Activated T-cell treated with anti-CD3 and anti-CD28 coated beads, Interleukin-2, amount 50 U/mL, for 48 hours (primary cell): ENCODE data around the gene EBP.

ENCODE experiments used
- DNase-seq, 2 experiments: peaks; one replicate each; pipeline ENCODE4 v3.0.0-alpha.2; 2020

EBP gene

GRCh38 chrX:48521353-48522243, at the start of gene EBP:
Gene EBP, plus strand, starts transcription at chrX:48521808. Its CDS starts 1,964 bp downstream, at chrX:48523772.
- peak; percentile 95 to 97 for DNase-seq

- DNase-seq = no peak
Measured at GRCh38 chrX:48472225-48472624, 49.4 kb upstream of the EBP start.

- DNase-seq = no peak
Measured at GRCh38 chrX:48472851-48473703, 48.5 kb upstream of the EBP start.

- no peak for DNase-seq
Measured at GRCh38 chrX:48473704-48473990, 48.0 kb upstream of the EBP start.

GRCh38 chrX:48474127-48474526, 47.5 kb upstream of the EBP start:
- no peak for DNase-seq

- no peak for DNase-seq
Measured at GRCh38 chrX:48474581-48474980, 47.0 kb upstream of the EBP start.

GRCh38 chrX:48475296-48475695, 46.3 kb upstream of the EBP start:
- DNase-seq = no peak

GRCh38 chrX:48475774-48476577, 45.6 kb upstream of the EBP start, which contains the start of gene FTSJ1:
Gene FTSJ1, plus strand, starts transcription at chrX:48476199. Its CDS starts 1,849 bp downstream, at chrX:48478048.
- peak; percentile 88 for DNase-seq

GRCh38 chrX:48476919-48477318, 44.7 kb upstream of the EBP start:
- DNase-seq = no peak

- DNase-seq = no peak
Measured at GRCh38 chrX:48477960-48478755, 43.5 kb upstream of the EBP start.

GRCh38 chrX:48478806-48479205, 42.8 kb upstream of the EBP start:
- DNase-seq = no peak

GRCh38 chrX:48480142-48480541, 41.5 kb upstream of the EBP start:
- no peak for DNase-seq

- DNase-seq = no peak
Measured at GRCh38 chrX:48480583-48480982, 41.0 kb upstream of the EBP start.

GRCh38 chrX:48482526-48482925, 39.1 kb upstream of the EBP start:
- DNase-seq = no peak

- no peak for DNase-seq
Measured at GRCh38 chrX:48487362-48487798, 34.2 kb upstream of the EBP start.

- no peak for DNase-seq
Measured at GRCh38 chrX:48488034-48488433, 33.6 kb upstream of the EBP start.

- no peak for DNase-seq
Measured at GRCh38 chrX:48489296-48489695, 32.3 kb upstream of the EBP start.

GRCh38 chrX:48489892-48490291, 31.7 kb upstream of the EBP start:
- no peak for DNase-seq

- no peak for DNase-seq
Measured at GRCh38 chrX:48490661-48491060, 30.9 kb upstream of the EBP start.

GRCh38 chrX:48491809-48492208, 29.8 kb upstream of the EBP start:
- DNase-seq = no peak

- no peak for DNase-seq
Measured at GRCh38 chrX:48492293-48492910, 29.2 kb upstream of the EBP start.

GRCh38 chrX:48493890-48494364, 27.7 kb upstream of the EBP start:
- peak; percentile 47 to 48 for DNase-seq
